HG03469 (cell line): ENCODE measurements around the gene ANP32E.

Source experiments
- ATAC-seq: cut with Tn5 transposase; IDR thresholded peaks from one replicate; pipeline ENCODE4 v1.9.1; 2021; ENCODE audit warnings: mild to moderate bottlenecking, moderate library complexity, moderate number of reproducible peaks; ENCODE audit not compliant: unreplicated experiment

ANP32E gene

DNA sequence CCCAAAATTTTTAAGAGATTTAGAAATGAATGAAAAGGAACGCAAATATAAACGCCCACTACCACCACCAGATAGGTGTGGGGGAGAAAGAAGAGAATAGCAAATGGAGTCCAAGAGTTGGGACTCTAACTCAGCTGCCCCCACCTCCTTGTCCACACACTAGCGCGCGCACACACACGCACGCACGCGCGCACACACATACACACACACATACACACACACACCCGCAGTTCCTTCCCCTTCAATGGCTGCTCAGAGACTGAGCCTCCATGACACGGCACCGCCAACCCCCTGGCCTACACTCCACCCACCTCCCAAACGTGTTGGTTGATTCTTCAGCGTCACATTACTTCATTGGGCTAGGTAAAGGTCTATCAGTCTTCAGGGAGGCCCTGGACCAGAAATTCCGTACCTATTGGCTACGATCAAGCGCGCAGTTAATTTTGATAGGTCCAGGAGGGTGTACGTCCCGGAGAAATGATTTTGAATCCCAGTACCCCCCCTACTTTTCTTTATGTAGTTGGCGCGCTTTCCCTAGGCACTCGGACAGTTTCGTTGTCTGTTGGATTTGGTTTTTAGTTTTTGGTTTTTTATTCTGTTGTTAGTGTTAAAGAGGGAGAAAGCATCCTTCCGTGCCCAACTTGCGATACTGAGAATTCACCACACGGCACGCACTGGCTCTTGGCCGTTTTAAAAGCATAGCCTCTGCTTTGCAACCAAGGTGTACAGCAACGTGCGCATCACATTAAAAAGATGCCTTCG, at the start of gene ANP32E:
Gene ANP32E (minus strand): TSS at position 261 of the 762 bp plus-strand sequence. CDS start 326 bp downstream, outside the sequence.
- ATAC-seq: peak; percentile 74

DNA sequence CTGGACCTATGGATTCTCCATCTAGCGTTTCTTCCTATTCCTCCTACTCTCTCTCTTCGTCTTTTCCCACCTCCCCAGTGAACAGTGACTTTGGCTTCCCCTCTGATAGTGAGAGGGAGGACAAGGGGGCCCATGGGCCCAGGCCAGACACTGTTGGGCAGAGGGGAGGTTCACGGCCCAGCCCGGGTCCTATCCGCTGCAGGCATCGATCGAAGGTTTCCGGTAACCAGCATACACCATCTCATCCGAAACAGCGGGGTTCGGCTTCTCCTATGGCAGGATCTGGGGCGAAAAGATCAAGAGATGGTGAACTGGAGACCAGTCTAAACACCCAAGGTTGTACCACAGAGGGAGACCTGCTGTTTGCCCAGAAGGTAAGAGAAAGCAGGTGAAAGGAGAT, 47.3 kb upstream of the ANP32E start:
- ATAC-seq: no peak

DNA sequence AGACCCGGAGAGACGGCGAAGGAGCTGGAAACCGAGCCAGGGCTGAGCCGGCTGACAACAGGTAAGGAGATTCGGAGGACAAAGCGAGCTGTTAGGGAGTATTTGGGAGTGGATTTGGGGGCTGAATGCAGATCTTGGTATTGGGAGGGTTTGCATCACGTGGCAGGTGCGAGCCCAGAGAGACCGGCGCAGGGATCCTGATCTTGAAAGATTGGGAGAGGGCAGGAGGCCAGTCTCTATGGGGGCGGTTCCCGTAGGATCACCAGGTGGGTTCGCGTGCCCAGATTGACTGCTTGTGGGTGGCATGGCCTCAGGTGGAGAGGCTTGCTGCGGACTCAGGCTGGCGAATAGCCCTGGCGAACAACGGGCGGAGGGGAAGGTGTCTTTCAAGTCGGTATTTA, 46.6 kb upstream of the ANP32E start:
- ATAC-seq: no peak

DNA sequence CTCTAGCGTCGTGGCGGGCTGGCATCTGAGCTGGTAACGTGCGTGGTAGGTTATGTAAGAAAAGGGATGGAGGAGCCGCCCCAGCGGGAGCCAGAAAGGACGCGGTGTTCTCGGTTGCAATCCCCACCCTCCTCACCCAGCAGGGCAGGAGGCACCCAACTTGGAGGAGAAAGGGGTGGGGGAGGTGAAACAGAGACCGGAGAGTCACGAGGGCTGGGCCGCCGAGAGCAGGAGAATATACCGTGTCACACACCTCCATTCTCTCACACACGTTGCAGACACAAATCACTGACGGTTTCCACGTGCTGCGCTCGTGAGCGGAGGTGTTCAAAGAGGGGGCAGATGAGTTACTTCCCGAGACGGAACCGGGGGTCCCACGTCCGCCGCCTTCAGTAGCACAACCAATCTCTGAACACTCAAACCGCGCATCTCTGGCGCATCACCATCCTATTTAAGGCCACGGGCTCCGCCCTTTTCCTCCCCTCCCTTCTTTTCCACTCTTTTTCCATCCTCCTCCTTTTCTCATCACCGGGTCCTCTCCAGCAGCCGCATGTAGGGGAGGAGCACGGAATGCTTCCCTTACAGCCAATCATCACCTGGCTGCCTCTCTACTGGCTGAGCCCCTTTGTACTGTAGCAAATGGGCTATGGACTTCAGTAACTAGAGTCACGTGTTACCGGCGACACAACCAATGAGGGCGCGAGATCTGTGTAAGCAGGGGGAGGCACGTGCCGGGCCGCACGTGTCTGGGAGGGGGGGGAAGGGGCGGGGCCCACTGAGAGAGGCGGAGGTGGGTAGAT, 46.0 kb upstream of the ANP32E start, which contains the start of gene CIART:
Gene CIART (plus strand): TSS at position 797 of the 800 bp plus-strand sequence. CDS start 714 bp downstream, outside the sequence.
- ATAC-seq: no peak

DNA sequence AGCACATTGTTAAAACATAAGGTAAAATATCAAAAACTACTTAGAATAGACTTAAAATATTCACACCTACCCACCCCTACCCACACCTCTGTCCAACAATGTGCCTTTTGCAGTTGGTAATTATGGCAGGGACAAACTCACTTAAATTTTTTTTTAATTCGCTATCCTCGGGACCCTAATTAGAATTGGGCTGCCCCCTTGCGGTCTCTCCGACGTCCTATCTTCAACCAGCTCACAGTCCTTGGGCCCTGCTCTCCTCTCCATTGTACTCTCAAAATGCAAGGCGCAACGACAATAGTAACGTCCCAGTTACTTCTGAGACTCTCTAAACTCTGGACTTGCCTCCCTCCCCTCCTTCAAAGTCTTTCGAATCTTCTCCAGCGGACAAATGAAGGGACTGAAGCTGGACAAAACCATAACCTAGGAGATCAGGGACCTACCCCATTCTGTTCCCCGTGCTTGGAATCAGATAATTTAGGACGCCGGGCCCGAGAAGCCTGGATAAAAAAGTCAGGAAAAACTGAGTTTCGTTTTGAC, 45.4 kb upstream of the ANP32E start:
- ATAC-seq: no peak

DNA sequence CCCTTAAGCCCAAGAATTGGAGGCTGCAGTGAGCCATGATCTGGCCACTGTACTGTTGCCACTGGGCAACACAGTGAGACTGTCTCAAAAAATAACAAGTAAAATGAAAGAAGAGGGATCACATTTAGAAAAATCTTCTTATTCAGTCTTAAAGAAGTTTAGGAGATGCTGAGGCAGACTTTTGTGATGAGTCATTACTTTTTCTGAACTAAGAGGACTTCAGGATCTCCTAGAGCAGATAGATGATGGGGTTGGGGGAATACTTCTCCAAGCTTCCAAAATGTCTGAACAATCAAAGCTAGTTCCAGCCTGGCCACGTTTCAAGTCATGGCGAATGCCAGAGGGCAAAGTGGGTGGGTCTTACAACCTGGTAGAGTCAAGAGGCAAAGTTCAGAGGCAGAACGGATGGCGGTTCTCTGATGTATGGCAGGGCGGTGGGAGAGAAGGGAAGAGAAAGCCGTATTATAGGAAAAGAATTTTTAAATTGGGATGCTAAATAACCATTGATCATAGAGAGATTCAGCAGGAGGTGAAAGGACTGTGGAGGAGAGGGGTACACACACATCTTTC, 44.3 kb upstream of the ANP32E start:
- ATAC-seq: no peak

DNA sequence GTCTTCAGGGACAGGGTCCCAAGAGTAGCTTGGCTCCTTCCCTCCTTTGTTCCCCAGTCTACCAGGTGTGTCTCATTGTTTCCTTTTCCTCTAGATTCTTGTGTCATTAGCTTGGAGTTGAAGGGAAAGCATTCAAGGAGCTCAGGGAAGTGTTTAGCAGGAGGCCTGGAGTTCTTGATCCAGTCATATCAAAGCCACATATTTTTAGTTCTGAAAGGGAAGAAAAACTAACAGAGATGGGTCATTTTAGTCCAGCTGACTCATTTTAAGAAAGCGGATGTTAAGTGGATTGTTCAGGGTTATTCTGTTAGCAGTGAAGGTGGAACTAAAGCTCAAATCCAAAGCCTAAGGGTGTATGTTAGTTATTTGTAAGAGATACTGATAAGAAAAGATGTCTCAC, 37.4 kb upstream of the ANP32E start:
- no peak for ATAC-seq

DNA sequence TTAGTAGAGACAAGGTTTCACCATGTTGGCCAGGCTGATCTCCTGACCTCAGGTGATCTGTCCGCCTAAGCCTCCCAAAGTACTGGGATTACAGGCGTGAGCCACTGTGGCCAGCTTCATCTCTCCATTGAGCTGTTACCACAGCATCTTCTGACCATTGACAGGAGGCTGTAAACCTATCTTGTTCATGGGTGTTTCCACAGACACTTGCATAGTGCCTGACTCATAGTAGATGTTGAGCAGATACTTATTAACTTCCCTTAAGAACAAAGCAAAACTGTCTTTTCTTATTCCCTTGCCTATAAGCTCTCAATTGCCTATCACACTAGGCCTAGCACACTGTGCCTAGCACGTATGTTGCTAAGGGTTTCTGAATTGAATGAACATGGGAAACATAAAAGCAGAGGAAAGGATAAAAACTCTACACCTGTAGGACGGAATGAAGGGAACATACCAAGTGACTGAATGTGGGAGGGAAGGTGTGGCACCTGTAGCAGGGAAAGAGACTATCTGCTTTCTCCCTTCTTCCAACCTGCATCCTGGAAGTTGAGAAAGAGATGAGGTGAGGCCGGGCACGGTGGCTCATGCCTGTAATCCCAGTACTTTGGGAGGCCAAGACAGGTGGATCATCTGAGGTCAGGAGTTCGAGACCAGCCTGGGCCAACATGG, 35.5 kb upstream of the ANP32E start:
- no peak for ATAC-seq

DNA sequence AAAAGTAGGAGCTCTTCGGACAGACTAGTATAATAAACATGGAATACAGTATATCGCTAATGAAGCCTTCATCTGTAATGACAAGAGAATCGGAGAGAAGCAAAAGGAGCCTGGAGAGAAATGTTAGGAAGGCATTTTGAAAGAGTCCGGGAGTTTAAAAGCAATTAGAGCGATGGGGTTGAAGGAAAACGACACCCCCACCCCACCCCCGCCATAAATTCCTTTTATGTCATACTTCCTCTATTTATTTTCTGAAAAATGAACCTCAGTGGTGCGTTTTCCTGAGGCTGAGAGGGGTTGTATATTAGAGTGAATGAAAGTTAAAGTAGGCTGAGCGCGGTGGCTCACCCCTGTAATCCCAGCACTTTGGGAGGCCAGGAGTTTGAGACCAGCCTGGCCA, 33.5 kb upstream of the ANP32E start:
- no peak for ATAC-seq

DNA sequence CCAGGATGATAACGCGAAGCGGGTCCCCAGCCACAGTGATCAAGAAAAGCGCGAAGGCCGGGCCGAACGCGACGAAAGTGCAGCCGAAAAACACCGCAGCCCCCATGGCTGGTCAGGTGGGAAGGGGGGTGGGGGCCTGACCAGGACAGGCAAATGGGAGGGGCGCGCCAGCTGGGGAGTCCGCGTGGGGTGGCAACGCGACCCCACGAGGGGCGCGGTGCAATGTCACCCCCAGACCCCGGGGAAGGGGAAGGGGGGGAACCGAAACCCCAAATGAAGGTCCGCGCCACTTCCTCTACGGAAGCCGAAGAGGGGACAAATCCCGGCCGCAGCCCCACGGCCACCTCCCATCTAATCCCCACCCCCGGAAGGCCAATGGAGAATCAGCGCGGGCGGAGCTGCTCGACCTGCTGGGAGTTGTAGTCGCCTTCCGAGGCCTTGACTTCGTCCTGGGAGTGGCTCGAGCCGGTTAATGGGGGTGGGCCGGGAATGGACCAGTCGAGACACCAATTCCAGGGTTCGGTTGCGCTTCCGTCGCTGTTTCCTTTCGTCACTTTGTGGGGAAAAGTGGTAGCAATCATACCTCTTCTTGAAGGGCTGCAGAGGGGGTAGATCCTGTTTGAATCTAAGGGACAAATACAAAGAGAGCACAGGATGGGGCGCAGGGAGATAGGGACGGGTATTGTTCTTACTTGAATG, 32.9 kb upstream of the ANP32E start, which contains the start of gene APH1A:
Gene APH1A (minus strand): TSS at position 312 of the 699 bp plus-strand sequence. CDS start 206 bp downstream, at position 106.
- peak; percentile 53 for ATAC-seq

DNA sequence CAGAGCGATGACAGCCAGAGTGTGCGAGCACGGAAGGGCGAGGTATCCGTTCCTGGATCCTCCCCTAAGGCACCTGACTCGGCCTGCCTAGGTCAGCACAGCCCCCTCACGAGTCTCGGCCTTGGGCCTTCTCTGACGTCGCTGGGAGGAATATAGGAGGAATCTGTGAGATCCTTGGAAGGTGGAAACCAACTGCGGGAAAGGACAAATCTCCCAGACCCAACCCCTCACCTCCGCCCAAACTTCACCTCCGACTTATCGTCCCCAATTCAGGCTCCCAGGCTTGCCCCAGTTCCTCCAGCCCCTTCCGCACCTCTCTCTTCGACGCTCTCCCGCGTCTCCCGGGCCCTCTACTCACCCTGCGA, 32.4 kb upstream of the ANP32E start:
- no peak for ATAC-seq

DNA sequence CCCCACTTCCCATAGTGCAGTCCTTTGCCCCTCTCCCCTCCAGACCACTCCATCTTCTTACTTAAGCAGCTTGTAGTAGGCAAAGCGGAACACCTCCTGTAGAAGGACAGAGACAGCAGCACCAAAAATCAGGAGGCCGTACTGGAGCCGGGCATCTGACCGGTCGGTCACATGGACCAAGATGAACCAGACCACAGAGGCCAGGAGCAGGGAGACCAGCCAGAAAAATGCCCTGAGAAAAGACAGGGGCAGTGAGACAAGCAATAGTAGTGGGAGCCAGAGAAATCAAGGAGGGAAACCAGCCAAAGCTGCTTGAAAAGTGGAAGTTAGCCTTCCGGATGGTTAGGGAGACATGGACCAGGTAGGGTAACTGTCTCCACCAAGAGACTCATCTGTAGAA, 32.0 kb upstream of the ANP32E start:
- ATAC-seq: no peak

DNA sequence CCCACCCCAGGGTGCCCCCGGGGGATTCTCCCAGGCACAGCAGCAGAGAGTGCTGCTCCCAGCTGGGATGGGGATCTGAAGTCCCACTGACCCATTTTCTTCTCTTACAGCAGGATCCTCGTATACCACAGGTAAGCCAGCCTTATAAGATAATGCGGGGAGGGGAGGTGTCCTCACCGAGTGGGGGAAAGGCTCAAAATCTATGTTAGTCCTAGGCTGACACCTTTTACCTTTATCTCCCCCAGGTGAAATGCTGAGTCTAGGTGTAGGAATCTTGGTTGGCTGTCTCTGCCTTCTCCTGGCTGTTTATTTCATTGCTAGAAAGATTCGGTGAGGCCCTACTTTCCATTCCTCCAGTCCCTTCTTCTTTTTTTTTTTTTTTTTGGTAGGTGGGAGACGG, 27.6 kb upstream of the ANP32E start:
- ATAC-seq: no peak

DNA sequence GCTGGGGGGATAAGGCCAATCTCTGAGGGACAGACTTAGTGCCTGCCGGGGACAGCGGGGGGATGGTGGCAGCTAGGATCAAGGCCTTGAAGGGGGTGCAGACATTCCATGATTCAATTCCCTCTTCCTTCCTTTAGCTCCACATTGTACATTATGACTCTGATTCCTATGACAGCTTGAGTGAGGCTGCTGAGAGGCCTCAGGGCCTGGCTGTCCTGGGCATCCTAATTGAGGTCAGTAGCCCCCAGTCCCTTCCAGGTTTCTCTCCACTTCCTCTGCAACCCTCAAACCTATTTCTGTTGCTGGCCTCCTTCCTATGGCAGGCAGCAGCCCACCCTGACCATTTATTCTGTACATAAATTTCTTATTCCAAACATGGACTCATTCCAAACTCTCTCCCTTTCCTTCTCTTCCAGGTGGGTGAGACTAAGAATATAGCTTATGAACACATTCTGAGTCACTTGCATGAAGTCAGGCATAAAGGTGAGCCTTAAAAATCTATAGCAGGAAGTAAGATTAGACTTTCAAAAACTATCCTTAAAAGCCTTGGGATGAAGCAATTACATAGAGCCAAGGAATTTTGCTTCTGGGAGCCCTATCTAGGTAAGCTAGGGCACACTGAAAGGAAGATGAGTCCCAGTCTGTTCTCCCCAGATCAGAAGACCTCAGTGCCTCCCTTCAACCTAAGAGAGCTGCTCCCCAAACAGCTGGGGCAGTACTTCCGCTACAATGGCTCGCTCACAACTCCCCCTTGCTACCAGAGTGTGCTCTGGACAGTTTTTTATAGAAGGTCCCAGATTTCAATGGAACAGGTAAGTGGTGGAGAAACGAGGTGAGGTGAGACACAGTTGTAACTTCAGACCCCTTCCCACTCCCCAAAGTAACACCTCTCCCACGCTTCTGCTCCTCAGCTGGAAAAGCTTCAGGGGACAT, 26.7 kb upstream of the ANP32E start:
- ATAC-seq: no peak

DNA sequence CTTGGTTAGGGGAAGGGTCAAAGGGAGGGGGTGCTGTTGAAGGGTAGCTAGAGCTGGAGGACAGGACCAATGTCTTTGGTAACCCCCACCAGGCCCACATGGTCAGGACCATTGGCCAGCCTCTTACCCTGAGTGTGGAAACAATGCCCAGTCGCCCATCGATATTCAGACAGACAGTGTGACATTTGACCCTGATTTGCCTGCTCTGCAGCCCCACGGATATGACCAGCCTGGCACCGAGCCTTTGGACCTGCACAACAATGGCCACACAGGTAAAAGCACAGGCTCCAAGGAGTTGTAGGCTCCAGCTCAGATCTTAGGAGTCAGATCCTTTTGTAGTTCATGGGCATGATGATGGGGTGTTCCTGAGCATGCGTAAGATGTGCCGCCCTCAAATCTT, 25.5 kb upstream of the ANP32E start:
- ATAC-seq: no peak

DNA sequence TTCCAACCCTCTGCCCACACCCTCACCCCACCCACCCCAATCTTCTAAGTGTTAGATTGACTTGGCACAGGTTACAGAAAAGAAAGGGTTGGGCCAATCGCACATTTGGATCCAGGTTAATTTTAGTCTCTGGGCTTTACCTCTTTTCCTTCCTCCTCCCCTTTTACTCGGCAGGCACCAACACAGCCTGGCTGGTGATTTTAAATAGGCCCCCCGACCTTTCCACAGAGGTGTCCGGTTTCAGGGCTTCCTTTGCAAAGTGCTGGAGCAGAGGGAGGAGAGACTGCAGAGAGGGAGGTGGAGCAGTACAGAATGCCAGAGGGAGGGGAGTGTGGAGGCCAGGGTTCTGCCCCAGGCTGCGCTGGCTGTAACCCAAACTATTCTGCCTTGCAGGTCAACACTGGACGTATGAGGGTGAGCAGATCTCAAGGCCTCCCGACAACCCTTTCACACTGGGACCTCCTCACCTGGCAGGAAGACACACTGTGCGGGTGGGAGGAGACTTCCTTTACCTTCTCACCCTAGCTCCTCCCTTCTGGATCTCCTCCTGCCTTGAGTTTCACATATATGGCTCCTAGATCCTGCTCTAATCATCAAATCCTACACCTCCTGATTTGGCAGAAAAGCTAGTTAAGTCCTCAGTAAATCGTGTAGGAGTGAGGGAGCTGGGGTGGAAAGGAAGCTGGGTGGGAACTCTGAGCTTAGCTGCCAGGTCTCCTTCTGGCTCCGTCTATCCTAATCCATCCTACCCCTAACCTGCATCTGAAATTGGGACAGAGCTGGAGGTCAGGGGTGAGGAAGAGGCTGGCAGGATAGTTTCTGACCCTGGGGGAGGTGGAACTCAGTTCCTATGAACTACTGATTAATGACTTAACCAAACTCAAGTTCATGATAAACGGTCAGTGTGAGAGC, 24.1 kb upstream of the ANP32E start:
- ATAC-seq: no peak

DNA sequence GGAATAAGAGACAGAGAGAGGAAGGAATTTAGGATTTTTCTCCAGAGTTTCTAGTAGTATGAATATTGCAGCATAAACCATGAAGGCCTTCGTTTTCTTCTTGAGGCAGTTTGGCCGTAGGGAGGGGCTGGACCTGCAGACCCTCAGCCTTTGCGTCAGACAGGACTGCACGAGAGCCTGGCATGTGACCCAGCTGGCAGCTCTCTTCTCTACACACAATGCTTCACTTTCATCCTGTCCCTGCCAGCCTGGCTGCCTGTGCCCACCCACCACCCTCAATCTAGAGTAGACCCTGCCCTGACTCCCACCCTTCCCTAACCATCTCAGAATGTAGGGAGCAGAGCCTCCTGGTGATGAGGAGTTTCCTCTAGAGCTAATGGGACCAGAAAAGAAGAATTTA, 23.3 kb upstream of the ANP32E start:
- no peak for ATAC-seq
